ENCODE results near the gene TMEM258.

Gene TMEM258

DNA sequence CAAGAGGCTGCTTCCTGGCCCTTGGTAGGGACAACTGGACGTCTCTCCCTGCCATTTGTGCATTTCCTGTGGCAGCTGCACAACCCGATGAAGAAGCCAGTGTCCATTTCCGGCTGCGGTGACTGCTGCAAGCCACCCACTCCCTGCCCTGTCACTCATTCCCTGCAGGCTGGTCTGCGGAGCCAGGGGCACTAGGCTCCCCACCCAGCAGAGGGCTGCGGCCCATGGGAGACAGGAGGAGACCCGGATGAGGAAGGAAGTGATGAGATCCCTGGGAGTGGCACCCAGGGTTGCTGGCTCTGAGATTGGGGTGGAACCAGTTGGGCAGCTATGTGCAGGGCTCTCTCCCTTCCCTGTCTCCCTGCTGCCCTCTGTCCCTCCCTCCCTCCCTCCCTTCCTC is 50.0 kb downstream of the TMEM258 start:
- H3K4me3 ChIP-seq (ENCODE audit: low read depth, low read length): no peak overlapping the region
- H3K27me3 ChIP-seq: no peaks in the 10 kb centered on the region
- no peaks in the 10 kb centered on the region for H3K36me3 ChIP-seq
- TF ChIP-seq, protein P1, sequence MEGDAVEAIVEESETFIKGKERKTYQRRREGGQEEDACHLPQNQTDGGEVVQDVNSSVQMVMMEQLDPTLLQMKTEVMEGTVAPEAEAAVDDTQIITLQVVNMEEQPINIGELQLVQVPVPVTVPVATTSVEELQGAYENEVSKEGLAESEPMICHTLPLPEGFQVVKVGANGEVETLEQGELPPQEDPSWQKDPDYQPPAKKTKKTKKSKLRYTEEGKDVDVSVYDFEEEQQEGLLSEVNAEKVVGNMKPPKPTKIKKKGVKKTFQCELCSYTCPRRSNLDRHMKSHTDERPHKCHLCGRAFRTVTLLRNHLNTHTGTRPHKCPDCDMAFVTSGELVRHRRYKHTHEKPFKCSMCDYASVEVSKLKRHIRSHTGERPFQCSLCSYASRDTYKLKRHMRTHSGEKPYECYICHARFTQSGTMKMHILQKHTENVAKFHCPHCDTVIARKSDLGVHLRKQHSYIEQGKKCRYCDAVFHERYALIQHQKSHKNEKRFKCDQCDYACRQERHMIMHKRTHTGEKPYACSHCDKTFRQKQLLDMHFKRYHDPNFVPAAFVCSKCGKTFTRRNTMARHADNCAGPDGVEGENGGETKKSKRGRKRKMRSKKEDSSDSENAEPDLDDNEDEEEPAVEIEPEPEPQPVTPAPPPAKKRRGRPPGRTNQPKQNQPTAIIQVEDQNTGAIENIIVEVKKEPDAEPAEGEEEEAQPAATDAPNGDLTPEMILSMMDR (IDR thresholded peaks at IDR 0.05; ENCODE audit: low read depth, low read length): no peak
- DNase-seq: no peak
- no peaks in the 10 kb centered on the region for H3K4me1 ChIP-seq
- no peaks in the 10 kb centered on the region for H3K9me3 ChIP-seq

GRCh38 chr11:61739966-61740365 is 52.4 kb downstream of the TMEM258 start:
- Histone ChIP-seq H3K4me3 (ENCODE audit: low read depth, low read length) (no peak overlapping the region), H3K27me3 (no peaks in the 10 kb centered on the region), H3K4me1 (no peaks in the 10 kb centered on the region), H3K36me3 (no peaks in the 10 kb centered on the region), H3K9me3 (no peaks in the 10 kb centered on the region)
- TF ChIP-seq, protein P1 (IDR thresholded peaks at IDR 0.05; ENCODE audit: low read depth, low read length): no peak
- no peak for DNase-seq

GRCh38 chr11:61739413-61739812 is 53.0 kb downstream of the TMEM258 start:
- no peak for DNase-seq
- H3K4me1 ChIP-seq: no peaks in the 10 kb centered on the region
- TF ChIP-seq, protein P1 (IDR thresholded peaks at IDR 0.05; ENCODE audit: low read depth, low read length): no peak
- no peaks in the 10 kb centered on the region for H3K36me3 ChIP-seq
- H3K4me3 ChIP-seq (ENCODE audit: low read depth, low read length): no peak overlapping the region
- no peaks in the 10 kb centered on the region for H3K27me3 ChIP-seq
- H3K9me3 ChIP-seq: no peaks in the 10 kb centered on the region
